Endothelial cell of hepatic sinusoid (primary cell): ENCODE measurements around the gene TAPBP.
"Not testable (repeated sequence)": the region's sequence is repeated elsewhere in the genome, so short reads cannot be mapped to it uniquely, and the experiment has no call there.

Experiments
- in situ Hi-C: cut with HindIII; loops from 2 replicates; pipeline ENCODE4 v1.10.0; 2017; ENCODE audit warnings: low sequenced_read_pairs

Gene TAPBP

DNA sequence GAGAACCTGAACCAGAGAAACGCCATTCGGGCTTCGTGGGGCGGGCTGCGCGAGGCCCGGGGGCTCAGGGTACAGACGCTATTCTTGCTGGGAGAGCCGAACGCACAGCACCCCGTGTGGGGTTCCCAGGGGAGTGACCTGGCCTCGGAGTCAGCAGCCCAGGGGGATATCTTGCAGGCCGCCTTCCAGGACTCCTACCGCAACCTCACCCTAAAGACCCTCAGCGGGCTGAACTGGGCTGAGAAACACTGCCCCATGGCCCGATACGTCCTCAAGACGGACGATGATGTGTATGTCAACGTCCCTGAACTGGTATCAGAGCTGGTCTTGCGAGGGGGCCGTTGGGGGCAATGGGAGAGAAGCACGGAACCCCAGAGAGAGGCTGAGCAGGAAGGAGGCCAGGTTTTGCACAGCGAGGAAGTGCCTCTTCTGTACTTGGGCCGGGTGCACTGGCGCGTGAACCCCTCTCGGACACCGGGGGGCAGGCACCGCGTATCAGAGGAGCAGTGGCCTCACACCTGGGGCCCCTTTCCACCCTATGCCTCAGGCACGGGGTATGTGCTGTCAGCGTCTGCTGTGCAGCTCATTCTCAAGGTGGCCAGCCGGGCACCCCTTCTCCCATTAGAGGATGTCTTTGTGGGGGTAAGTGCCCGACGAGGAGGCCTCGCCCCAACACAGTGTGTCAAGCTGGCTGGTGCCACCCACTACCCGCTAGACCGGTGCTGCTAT lies 36.1 kb downstream of the TAPBP start:
- in situ Hi-C loops, result no loop called here

DNA sequence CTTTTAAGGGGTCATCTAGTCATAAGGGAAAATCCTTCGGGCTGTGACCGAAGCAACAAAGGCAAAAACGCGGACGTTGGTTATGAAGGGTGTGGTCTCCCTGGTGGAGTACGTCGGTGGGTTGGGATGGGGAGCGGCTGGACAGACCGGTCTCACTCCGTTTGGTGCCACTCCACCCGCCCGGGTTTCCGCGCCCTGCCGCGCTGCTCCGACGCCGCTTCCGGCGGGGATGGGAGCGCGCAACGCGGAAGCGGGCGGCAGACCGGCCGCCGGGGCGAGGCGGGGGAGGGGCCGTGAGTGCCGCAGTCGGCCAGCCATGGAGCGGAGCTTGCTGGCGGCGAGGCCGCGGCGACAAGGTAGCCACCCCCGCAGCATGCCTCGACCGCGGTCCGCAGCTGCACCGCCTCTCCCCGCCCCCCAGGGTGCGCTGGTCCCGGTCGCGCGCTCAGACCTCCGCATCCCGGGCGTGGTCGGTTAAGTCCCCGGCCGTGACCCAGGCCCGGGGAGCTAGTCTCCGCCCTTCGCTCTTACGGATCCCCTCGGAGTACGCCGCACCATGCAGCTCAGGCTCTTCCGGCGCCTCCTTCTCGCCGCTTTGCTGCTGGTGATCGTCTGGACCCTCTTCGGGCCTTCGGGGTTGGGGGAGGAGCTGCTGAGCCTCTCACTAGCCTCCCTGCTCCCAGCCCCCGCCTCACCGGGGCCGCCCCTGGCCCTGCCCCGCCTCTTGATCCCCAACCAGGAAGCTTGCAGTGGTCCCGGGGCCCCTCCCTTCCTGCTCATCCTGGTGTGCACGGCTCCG lies 36.8 kb downstream of the TAPBP start, which contains the start of gene B3GALT4:
TSS of gene B3GALT4 (plus strand) at position 260 of the 799 bp plus-strand sequence. CDS start at position 557, 297 bp downstream.
- in situ Hi-C loops, result no loop called here

- in situ Hi-C loops, result no loop called here
These were observed 37.4 kb downstream of the TAPBP start for GRCh38 chr6:33276581-33276863.

GRCh38 chr6:33275795-33276580 lies 37.9 kb downstream of the TAPBP start:
- in situ Hi-C loops, result not testable (repeated sequence)

DNA sequence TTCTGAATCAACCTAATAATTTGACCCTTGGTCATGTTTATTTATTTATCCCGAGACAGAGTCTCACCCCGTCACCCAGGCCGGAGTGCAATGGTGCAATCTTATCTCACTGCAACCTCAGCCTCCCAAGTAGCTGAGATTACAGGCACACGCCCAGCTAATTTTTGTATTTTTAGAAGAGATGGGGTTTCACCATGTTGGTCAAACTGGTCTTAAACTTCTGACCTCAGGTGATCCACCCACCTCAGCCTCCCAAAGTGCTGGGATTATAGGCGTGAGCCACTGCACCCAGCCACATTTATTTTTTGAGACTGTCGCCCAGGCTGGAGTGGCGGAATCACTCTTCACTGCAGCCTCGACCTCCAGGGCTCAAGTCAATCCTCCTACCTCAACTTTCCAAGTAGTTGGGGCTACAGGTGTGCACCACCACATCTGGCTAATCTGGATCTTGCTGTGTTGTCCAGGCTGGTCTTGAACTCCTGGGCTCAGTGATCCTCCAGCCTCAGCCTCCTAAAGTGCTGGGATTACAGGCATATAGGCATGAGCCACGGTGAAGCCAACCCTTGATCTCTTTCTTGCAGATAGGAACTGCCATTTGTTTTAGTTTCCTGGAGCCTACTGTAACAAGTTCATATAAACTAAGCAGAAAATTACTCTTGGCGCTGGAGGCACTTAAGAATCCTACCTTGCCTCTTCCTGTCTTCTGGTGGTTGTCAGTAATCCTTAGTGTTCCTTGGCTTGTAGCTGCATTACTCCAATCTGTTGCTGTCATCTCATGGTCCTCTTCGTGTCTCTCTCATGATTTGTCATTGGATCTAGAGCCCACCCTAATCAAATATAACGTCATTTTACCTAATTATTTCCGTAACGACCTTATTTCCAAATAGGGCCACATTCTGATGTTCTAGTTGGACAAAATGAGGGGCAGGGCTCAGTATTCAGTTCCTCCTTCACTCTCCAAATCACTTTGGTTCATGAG lies 39.7 kb downstream of the TAPBP start:
- in situ Hi-C loops, result no loop called here

DNA sequence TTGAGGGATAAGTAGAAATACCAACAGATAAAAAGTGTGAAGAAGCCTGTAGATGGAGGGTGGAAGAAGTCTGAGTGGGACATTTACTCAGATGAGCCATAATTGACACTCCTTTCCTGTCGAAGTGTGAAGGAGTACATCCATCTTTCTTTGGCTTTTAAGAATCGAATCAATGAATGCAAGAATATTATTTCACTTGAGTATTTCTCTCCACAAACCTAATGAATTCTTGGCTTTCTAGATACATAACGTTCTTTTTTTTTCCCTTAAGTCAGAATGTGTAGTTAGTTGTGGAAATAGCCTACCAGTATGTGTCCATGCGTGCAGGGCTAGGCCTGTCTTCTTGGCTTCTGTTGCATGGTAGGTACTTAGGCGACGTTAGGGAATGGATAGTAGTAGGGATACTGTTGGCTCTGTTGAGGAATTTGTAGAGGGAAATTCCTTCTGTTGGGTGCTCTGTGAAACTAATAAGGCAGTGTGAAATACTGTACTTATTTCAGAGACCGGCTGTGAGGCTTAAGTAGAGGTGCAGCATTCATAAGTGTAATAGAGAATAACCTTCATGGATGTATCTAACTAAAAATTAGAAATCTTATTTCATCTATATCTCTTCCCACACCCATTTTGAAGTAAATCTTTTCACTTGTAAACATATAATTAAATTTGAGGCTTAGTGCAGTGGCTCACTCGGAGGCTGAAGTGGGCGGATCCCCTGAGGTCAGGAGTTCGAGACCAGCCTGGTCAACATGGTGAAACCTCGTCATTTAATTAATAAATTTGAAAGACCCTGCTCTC lies 40.6 kb downstream of the TAPBP start:
- in situ Hi-C loops, result no loop called here

DNA sequence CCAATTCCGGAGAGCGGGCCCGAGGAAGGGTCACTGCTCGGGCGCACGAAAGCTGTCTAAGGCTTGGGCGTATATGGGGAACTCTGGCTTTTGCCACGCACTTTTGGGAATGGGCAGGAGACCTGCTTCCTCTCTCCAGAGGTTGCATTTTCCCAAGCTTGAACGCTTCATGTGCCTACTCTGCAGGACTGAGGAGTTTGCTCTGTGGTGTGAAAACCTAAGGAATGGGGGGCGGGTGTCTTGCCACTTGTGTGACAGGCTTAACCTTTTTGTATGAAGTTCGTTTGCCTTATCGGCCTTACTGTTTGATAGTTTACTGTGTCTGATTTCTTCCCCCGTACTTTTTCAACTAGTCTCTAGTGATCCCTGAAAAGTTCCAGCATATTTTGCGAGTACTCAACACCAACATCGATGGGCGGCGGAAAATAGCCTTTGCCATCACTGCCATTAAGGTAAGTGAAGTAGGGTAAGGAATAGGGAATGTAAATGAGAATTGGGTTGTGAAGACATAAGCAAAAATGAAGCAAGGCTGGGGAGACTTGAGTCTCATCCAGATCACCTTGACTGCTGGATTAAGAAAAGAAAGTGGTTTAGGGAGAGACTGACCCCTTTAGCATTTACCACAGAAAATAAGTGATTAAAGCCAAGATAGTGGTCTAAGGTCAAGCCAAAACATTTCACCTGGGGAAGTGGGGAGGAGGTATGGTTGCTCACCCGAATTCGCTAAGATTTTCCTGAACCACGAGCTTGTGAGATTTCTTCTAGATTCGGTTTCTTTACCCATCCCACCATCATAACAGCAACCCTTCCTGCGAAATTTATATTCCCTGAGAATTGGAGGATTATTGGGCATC lies 41.4 kb downstream of the TAPBP start:
- in situ Hi-C loops, result no loop called here

DNA sequence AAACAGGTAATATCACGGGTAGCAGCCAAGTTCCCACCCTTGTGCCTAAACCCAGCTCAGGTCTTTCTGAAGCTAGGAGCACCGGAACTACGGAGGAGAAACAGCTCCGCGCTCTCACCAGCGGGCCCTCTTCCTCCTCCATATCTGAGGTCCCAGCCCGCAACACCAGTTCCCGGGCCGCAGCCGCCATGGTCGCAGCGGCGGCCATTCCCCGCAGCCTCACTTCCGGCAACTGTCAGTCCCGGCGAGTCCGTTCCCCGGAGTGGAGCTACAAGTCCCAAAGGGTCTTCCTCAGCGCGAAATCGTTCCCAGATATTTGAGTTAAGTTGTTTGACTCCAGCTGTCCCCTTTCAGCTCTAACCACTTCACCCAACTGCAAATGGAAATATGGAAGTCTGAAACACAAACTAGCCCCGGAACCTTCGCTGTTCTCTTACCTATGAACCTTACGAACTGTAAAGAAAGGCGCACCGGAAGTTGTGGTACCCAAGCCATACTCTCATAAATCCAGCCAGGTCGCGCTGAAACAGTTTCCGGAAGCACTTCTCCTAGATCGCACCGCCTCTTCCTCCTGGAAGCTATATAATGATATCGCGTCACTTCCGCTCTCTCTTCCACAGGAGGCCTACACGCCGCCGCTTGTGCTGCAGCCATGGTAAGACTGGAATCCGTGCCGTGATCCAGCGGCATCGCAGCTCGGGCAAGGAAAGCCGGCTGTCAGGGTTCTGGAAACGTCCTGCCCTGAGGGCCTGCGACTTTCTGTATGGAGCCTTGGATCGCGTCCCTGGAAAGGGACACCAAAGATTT lies 42.2 kb downstream of the TAPBP start, which contains the start of the genes RPS18 and VPS52:
TSS of gene RPS18 (plus strand) at position 608 of the 807 bp plus-strand sequence. CDS start at position 653, 45 bp downstream.
TSS of gene VPS52 (minus strand) at position 409 of the 807 bp plus-strand sequence. CDS start at position 208, 201 bp downstream.
- in situ Hi-C loops, result no loop called here

GRCh38 chr6:33271117-33271467 lies 42.8 kb downstream of the TAPBP start:
- in situ Hi-C loops, result no loop called here

DNA sequence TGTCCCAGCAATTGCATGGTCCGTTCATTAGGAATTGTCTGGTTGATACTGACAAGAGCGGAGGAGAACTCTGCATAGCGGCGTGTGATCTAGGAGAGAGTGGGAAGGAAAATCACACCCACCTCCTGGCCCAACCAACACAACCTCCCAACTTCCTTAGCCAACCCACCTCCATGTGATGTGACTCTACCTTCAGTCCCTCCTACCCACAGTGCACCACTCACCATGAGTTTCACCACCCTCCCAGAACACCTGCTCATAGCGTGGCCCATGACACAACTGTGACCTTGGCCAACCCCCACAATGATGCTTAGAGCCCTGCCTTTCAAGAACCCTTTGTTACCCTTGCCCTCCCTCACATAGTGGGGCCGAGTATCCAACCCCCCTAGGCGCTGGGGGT lies 49.9 kb downstream of the TAPBP start:
- in situ Hi-C loops, result no loop called here

GRCh38 chr6:33262490-33262889 lies 51.4 kb downstream of the TAPBP start:
- in situ Hi-C loops, result not testable (repeated sequence)

- in situ Hi-C loops, result no loop called here
These were observed 54.8 kb downstream of the TAPBP start for GRCh38 chr6:33259032-33259431.

DNA sequence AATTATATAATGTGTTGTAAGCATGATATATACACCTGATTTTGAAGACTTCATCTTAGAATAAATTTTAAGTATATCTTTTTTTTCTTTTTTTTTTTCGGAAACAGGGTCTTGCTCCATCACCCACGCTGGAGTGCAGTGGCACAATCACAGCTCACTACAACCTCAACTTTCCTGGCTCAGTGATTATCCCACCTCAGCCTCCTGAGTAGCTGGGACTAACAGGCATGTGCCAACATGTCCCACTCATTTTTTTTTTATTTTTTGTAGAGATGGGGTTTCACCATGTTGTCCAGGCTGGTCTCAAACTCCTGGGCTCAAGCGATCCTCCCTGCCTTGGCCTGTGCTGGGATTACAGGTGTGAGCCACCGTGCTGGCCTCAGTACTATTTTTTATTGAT lies 59.3 kb downstream of the TAPBP start:
- in situ Hi-C loops, result no loop called here

DNA sequence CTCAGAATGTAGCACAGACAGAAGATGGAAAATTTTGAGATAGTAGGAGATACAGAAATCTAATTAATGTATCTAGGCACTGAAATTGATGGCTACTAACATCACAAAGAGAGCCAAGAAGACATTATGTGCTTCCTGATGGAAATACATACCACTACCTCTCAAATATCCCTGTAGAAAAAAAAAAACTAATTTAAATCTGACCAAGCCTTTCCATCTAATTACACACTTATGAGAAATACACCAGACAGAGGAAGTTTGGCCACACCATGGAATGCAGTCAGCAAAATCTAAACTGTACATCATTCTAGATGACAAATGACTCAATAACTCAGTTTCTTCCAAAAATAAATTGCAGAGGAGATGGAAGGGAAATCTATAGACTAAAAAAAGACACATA lies 61.1 kb downstream of the TAPBP start:
- in situ Hi-C loops, result no loop called here

- in situ Hi-C loops, result no loop called here
These were observed 62.4 kb downstream of the TAPBP start for GRCh38 chr6:33251395-33252012.

- in situ Hi-C loops, result no loop called here
These were observed 63.1 kb downstream of the TAPBP start for GRCh38 chr6:33250731-33251130.
